Measurements from ENCODE around the gene TOMM6.

DNA sequence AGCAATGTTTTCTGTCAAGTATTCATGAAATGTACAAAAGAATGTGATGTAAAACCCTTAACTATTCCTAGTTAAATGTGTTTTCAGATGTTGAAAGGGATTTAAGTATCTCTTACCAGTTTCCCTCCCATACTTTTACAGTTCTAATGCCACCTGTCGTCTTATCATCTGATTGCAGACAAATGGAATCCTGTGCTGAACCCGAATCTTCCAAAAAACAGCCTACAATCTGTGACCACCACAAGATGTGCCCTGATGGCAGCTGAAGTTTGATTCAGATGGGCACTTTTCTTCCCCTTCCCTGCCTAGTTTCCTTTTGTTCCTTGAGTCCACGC, 1.9 kb downstream of the TOMM6 start:
- TF ChIP-seq, protein P1, sequence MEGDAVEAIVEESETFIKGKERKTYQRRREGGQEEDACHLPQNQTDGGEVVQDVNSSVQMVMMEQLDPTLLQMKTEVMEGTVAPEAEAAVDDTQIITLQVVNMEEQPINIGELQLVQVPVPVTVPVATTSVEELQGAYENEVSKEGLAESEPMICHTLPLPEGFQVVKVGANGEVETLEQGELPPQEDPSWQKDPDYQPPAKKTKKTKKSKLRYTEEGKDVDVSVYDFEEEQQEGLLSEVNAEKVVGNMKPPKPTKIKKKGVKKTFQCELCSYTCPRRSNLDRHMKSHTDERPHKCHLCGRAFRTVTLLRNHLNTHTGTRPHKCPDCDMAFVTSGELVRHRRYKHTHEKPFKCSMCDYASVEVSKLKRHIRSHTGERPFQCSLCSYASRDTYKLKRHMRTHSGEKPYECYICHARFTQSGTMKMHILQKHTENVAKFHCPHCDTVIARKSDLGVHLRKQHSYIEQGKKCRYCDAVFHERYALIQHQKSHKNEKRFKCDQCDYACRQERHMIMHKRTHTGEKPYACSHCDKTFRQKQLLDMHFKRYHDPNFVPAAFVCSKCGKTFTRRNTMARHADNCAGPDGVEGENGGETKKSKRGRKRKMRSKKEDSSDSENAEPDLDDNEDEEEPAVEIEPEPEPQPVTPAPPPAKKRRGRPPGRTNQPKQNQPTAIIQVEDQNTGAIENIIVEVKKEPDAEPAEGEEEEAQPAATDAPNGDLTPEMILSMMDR (IDR thresholded peaks at IDR 0.05; ENCODE audit: low read depth, low read length, missing input control) = no peak
- TF ChIP-seq RXRA (IDR thresholded peaks at IDR 0.05) (no peak), RAD21 (IDR thresholded peaks at IDR 0.05) (no peak), REST (IDR thresholded peaks at IDR 0.05) (no peak), ATF3 (IDR thresholded peaks at IDR 0.05) (no peak), EGR1 (IDR thresholded peaks at IDR 0.05; ENCODE audit: low read depth in 2 of 2) (no peak), JUND (IDR thresholded peaks at IDR 0.05) (no peak), SP1 (IDR thresholded peaks at IDR 0.05) (no peak), FOXA1 (IDR thresholded peaks at IDR 0.05) (no peak), TAF1 (conservative IDR thresholded peaks at IDR 0.05) (no peak)
